ENCODE data around the gene SIRT6. TPM values are rescaled to one million over a fixed set of nuclear protein-coding genes. Genes with fewer than 3 reads are reported as not detected.
A peak's percentile ranks its signal among the peaks of the same experiment; 100 is the strongest.
"Not testable (repeated sequence)": the region's sequence is repeated elsewhere in the genome, so short reads cannot be mapped to it uniquely, and the experiment has no call there.

SIRT6 gene
- polyA plus RNA-seq, 6 donors from 2014 or later = 1.3 to 5.3 (median 4.4) TPM

- DNase-seq (no peak), ATAC-seq (ENCODE audit: low read depth in 2 of 2) (no peak)
- peaks cover 8 to 16% (median 8%) of the 10 kb centered on the region in 3 donors for H3K27me3 Mint-ChIP-seq
- H3K9me3 Mint-ChIP-seq = no peaks in the 10 kb centered on the region
- H3K4me3 Mint-ChIP-seq = no peak overlapping the region
- H3K4me1 Mint-ChIP-seq = no peaks in the 10 kb centered on the region
- no peak overlapping the region for H3K27ac Mint-ChIP-seq
- H3K36me3 Mint-ChIP-seq = no peaks in the 10 kb centered on the region
Measured at GRCh38 chr19:4130744-4131438, 51.5 kb downstream of the SIRT6 start.

- not testable (repeated sequence) for H3K36me3 Mint-ChIP-seq; H3K4me3 Mint-ChIP-seq; ATAC-seq (ENCODE audit: low read depth in 2 of 2); H3K27ac Mint-ChIP-seq; DNase-seq; H3K4me1 Mint-ChIP-seq; H3K9me3 Mint-ChIP-seq
- peaks cover 8 to 16% (median 8%) of the 10 kb centered on the region in 3 donors for H3K27me3 Mint-ChIP-seq
Measured at GRCh38 chr19:4129050-4129449, 53.3 kb downstream of the SIRT6 start.

GRCh38 chr19:4127322-4127721 lies 55.0 kb downstream of the SIRT6 start:
- Mint-ChIP-seq H3K4me1 (peaks cover 13 to 17% (median 15%) of the 10 kb centered on the region in 3 donors), H3K4me3 (peak overlapping the region in 1 of 8 donors; percentile 70), H3K27me3 (peaks cover 8 to 11% (median 8%) of the 10 kb centered on the region in 3 donors)
- H3K27ac Mint-ChIP-seq; DNase-seq; H3K9me3 Mint-ChIP-seq; ATAC-seq (ENCODE audit: low read depth in 2 of 2); H3K36me3 Mint-ChIP-seq: not testable (repeated sequence)

- no peak for DNase-seq
- Mint-ChIP-seq H3K27me3 (no peaks in the 10 kb centered on the region), H3K4me1 (peaks cover 25 to 30% (median 28%) of the 10 kb centered on the region in 3 donors), H3K9me3 (no peaks in the 10 kb centered on the region), H3K27ac (peak overlapping the region in 4 of 6 donors; percentile 69 to 95 (median 92)), H3K4me3 (peak overlapping the region; percentile 35 to 97 (median 79)), H3K36me3 (peaks cover 0 to 2% of the 10 kb centered on the region in 2 donors)
- ATAC-seq (ENCODE audit: low read depth in 2 of 2) = no peak
Measured at GRCh38 chr19:4124638-4125037, 57.7 kb downstream of the SIRT6 start.

Other genes with a start within 250 kb of the SIRT6 start
- not detected for gene NMRK2, start 249.5 kb downstream of the SIRT6 start, polyA plus RNA-seq (ENCODE audit: low read depth in 6 of 6)
- gene DAPK3, start 211.5 kb downstream of the SIRT6 start, polyA plus RNA-seq (ENCODE audit: low read depth in 6 of 6) = 10 to 100 TPM in 5 of 6 donors, 1 to 10 TPM in 1; 9.4 to 30.8 (median 20.2) TPM
- 100 to 1,000 TPM; 315 to 696 (median 594) TPM for gene EEF2, start 197.1 kb downstream of the SIRT6 start, polyA plus RNA-seq (ENCODE audit: low read depth in 6 of 6)
- gene PIAS4, start 174.8 kb downstream of the SIRT6 start, polyA plus RNA-seq (ENCODE audit: low read depth in 6 of 6) = 10 to 100 TPM in 1 of 6 donors, 1 to 10 TPM in 5; 5.1 to 12.1 (median 6.1) TPM
- 10 to 100 TPM; 13.5 to 41.2 (median 21.2) TPM for gene ZBTB7A, start 115.7 kb downstream of the SIRT6 start, polyA plus RNA-seq (ENCODE audit: low read depth in 6 of 6)
- 10 to 100 TPM; 50.3 to 88.0 (median 69.5) TPM for gene MAP2K2, start 58.4 kb downstream of the SIRT6 start, polyA plus RNA-seq (ENCODE audit: low read depth in 6 of 6)
- not detected for gene CREB3L3, start 28.9 kb downstream of the SIRT6 start, polyA plus RNA-seq (ENCODE audit: low read depth in 6 of 6)
- gene ANKRD24, start 126 bp upstream of the SIRT6 start, polyA plus RNA-seq (ENCODE audit: low read depth in 6 of 6) = 1 to 10 TPM in 1 of 6 donors, under 1 TPM in 2, not detected in 3; 0.17 to 1.4 (median 0.43) TPM
- 1 to 10 TPM; 1.0 to 7.3 (median 3.6) TPM for gene EBI3, start 47.0 kb upstream of the SIRT6 start, polyA plus RNA-seq (ENCODE audit: low read depth in 6 of 6)
- 10 to 100 TPM; 25.0 to 42.8 (median 30.7) TPM for gene YJU2, start 64.5 kb upstream of the SIRT6 start, polyA plus RNA-seq (ENCODE audit: low read depth in 6 of 6)
- gene SHD, start 96.7 kb upstream of the SIRT6 start, polyA plus RNA-seq (ENCODE audit: low read depth in 6 of 6) = not detected
- not detected for gene TMIGD2, start 119.8 kb upstream of the SIRT6 start, polyA plus RNA-seq (ENCODE audit: low read depth in 6 of 6)
- gene FSD1, start 122.0 kb upstream of the SIRT6 start, polyA plus RNA-seq (ENCODE audit: low read depth in 6 of 6) = 1 to 10 TPM in 3 of 6 donors, under 1 TPM in 1, not detected in 2; 1.00 to 1.6 (median 1.3) TPM
- under 1 TPM in 1 of 6 donors, not detected in 5; 0.94 TPM for gene STAP2, start 156.3 kb upstream of the SIRT6 start, polyA plus RNA-seq (ENCODE audit: low read depth in 6 of 6)
- 1 to 10 TPM; 4.6 to 6.3 (median 5.4) TPM for gene MPND, start 161.0 kb upstream of the SIRT6 start, polyA plus RNA-seq (ENCODE audit: low read depth in 6 of 6)
- gene SH3GL1, start 218.0 kb upstream of the SIRT6 start, polyA plus RNA-seq (ENCODE audit: low read depth in 6 of 6) = 10 to 100 TPM in 5 of 6 donors, 1 to 10 TPM in 1; 4.9 to 18.5 (median 12.7) TPM
- gene CHAF1A, start 220.1 kb upstream of the SIRT6 start, polyA plus RNA-seq (ENCODE audit: low read depth in 6 of 6) = 1 to 10 TPM in 5 of 6 donors, under 1 TPM in 1; 0.14 to 4.8 (median 2.7) TPM